GM21528 (cell line): ENCODE measurements around the gene TAC4.

Experiments
- ATAC-seq: cut with Tn5 transposase; IDR thresholded peaks from one replicate; pipeline ENCODE4 v1.9.1; 2021; ENCODE audit warnings: mild to moderate bottlenecking, moderate library complexity; ENCODE audit not compliant: unreplicated experiment, low FRiP score

TAC4 gene

GRCh38 chr17:49848019-49848473, at the start of gene TAC4:
Gene TAC4 (minus strand): TSS chr17:49848069. CDS start chr17:49848017, 52 bp downstream.
- ATAC-seq, result no peak

GRCh38 chr17:49896860-49897259, 49.0 kb upstream of the TAC4 start:
- ATAC-seq, result no peak

GRCh38 chr17:49896222-49896621, 48.4 kb upstream of the TAC4 start:
- no peak for ATAC-seq

- ATAC-seq, result no peak
Measured at GRCh38 chr17:49895812-49896211, 47.9 kb upstream of the TAC4 start.

DNA sequence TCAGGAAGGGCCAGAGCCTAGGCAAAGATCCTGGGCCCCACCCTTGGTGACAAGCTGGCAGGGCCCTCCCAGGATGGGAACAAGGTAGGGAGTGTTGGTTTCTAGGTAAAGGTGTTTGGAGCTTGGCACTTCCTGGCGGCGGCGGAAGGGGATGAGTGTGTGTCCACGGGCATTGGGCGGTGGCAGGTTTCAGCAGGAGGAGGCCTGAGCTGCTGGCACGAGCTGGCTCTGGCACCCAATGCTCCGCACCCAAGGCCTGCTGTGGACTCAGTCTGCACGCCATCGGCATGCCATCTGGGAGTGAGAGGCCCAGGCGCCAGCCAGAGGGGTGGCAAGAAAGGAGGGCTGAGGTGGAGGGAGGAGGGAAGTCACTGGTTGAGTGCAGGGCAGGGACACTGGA, 46.9 kb upstream of the TAC4 start:
- ATAC-seq, result no peak

GRCh38 chr17:49891694-49892389, 44.0 kb upstream of the TAC4 start:
- no peak for ATAC-seq

- no peak for ATAC-seq
Measured at GRCh38 chr17:49891271-49891670, 43.4 kb upstream of the TAC4 start.

DNA sequence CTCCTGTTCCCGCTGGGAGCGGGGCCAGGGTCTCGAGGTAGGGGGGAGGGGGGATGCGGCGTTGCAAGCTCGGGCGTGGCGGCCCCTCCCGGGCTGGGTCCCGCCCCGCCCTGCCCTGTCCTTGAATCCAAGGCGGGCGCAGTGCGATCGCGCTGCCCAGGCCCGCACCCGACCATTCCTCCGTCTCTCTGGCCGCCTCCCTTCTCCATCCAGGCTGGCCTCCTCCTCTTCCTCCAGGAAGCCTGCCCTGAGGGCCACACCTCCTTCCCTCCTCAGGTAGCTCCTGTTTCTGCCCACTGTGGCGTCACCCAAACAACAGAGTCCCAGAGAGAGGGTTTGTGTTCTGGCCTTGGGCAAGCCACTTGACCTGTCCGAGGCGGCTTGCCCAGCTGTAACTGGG, 43.0 kb upstream of the TAC4 start:
- ATAC-seq, result no peak

GRCh38 chr17:49890077-49890821, 42.4 kb upstream of the TAC4 start:
- no peak for ATAC-seq

DNA sequence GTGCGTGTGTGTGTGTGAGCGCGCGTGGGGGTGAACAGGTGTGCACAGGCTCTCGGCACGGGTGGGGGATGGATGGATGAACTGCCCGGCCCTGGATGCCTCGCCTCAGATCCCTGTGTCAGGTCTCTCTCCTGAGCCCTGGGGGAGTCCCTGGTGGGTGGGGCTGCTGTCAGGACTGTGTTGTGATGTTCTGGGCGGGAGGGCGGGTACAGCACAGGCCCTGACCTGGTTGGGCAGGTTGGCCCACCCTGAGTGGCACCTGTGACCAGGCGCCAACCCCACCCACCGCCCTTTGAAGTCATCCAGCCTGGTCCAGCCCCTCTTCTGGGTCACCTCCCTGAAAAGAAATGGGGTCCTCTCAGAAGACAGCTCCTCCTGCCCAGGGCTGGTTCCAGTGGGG, 41.6 kb upstream of the TAC4 start:
- ATAC-seq, result no peak

GRCh38 chr17:49887744-49888360, 40.0 kb upstream of the TAC4 start:
- ATAC-seq, result no peak

- no peak for ATAC-seq
Measured at GRCh38 chr17:49887086-49887743, 39.3 kb upstream of the TAC4 start.

- ATAC-seq, result no peak
Measured at GRCh38 chr17:49886036-49886435, 38.2 kb upstream of the TAC4 start.

DNA sequence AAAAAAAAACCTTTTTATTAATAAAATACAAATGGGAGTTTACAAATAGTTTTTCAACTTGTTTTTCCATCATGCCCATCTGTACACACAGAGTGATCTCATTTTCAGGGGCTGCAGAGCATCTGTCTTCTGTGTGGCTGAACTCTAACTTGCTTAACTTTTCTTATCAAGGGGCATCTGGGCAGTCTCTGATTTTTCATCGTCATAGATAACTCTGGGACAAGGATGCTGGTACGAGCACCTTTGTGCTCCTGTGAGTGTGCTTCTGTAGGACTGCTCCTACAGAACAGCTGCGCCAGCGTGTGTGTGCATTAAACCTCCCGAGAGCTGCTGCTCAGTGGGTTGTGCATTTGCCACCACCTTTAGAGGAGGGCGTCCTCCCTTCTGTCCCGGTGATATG, 34.6 kb upstream of the TAC4 start:
- no peak for ATAC-seq

DNA sequence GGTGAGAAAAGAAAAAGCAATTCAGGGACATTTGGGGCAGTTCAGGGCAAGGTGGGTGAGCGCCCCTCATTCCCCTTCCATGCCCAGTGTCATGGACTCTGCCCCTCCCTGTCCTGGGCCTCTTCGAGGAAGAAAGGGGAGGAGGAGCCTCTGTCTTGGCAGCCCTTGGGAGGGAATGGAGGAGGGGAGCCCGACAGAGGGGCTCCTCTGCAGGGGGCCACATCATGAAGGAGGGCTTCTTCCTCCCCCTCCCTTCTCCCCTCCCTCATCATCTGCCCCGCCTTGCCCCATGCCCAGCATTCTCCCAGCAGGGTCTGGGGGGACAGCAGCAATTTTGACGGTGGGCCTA, 33.2 kb upstream of the TAC4 start:
- ATAC-seq, result no peak

DNA sequence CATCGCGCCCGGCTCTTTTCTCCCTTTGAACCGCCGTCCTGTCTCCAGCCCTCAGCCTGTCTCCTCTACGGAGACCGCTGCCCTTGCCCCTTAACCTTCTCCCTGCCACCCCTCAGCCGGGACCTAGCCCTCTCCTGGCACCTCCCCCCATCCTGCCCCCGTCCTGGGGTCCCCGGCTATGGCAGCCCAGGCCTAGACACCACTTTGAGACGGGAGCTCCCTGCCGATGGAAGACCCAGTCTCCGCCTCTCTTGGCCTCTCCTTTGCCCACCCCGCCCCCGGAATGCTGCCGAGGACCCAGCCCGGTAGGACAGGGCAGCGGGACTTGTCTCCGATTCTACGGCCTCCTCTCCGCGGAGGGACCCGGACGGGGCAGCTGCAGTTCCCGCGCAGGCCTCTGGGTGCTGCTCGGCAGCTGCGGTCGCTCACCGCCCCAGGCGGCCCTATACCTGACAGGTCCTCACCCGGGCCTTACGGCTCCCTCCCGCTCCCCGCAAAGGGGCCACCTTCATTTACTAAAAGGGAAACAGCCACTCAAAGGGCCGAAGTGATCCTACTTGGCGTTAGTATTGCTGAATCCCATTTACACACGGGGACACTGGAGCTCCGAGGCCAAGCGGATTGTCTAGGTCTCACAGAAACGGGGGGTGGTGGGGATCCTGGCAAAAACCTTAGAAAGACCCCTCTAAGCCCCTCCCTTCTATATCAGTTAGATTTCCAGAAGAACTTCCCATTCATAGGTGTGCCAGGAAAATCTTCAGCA, 32.6 kb upstream of the TAC4 start:
- ATAC-seq, result no peak

DNA sequence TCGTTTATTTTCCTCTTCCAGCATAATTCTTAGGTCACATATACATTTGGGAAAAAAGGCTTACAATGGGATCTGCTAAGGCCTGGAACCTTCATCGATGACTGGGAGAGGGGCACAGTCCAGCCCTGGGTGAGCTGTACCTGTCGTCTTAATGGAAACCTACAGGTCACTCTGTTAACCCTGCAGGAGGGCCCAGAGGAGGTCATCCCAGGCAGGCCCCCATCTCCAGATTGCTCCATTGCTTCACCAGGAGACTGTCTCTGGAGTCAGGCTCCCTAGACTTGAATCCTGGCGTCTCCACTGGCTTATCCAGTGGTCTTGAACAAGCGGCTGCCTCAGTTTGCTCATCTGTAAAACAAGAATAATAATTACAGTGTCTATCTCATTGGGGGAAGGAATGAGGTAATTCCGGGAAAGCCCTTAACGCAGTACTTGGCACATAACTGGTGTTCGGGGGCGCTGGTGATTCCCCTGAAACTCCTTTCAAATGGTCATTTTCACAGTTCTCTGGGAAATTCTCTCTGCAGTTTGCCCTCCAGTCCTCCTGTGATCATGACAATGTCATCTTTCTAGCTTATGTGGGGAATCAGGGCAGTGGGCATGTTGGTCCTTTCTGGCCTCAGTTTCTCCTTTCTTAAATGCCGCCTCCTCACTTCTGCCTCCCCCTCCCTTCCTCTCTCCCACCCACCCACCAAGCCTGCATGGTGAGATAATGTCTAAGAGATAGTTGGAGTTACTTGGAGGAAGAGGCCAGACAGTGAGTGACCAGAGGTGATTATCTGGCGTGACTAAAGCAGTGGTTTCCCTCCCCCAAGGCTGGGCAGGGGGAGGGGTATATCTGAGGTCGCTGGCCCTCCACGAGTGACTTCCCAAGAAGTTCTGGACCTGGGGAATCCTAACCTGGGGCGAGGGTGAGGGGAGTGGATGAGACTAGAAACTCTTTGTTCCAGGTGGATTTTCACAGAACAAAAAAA, 31.3 kb upstream of the TAC4 start:
- ATAC-seq, result no peak

DNA sequence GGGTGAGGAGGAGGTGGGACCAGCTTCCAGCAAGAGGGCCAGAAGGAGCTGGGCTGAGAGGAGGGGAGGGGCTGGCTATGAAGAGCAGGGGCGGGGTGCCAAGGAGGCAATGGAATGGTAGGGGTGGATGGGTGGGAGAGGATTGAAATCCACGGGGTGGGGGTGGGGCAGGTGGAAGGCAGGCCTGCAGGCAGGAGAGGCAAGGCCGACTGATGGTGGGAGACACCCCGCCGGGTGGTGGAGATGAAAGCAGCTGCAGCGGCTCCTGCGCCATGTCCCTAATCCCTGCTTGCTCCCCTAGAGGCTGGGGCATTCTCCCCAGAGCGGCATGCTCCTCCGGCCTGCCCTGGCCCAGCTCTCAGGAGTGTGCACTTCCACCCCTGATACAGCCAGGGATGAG, 27.8 kb upstream of the TAC4 start:
- ATAC-seq, result no peak

GRCh38 chr17:49874911-49875310, 27.0 kb upstream of the TAC4 start:
- no peak for ATAC-seq
